Endothelial cell of hepatic sinusoid (primary cell): ENCODE data around the gene NDUFV2.

Experiments used
- in situ Hi-C: cut with HindIII; loops from 2 replicates; pipeline ENCODE4 v1.10.0; 2017; ENCODE audit warnings: low sequenced_read_pairs

NDUFV2 gene

GRCh38 chr18:9102508-9103375 lies at the start of gene NDUFV2:
TSS of gene NDUFV2 (plus strand) at chr18:9102699. CDS start at chr18:9102744, 45 bp downstream.
- in situ Hi-C loops: no loop called here

GRCh38 chr18:9053814-9054213 lies 48.7 kb upstream of the NDUFV2 start:
- in situ Hi-C loops: no loop called here

- in situ Hi-C loops: no loop called here
These were observed 47.3 kb upstream of the NDUFV2 start for GRCh38 chr18:9055185-9055584.

GRCh38 chr18:9055626-9056025 lies 46.9 kb upstream of the NDUFV2 start:
- in situ Hi-C loops: no loop called here

GRCh38 chr18:9057646-9058045 lies 44.9 kb upstream of the NDUFV2 start:
- in situ Hi-C loops: no loop called here

- in situ Hi-C loops: no loop called here
These were observed 44.1 kb upstream of the NDUFV2 start for GRCh38 chr18:9058406-9058805.

- in situ Hi-C loops: no loop called here
These were observed 40.1 kb upstream of the NDUFV2 start for GRCh38 chr18:9062418-9062751.

GRCh38 chr18:9065864-9066263 lies 36.6 kb upstream of the NDUFV2 start:
- in situ Hi-C loops: loop anchor here (5.0 kb wide), 1 partner anchor 39 kb away; no protein-coding TSS in a partner anchor

GRCh38 chr18:9066358-9066757 lies 36.1 kb upstream of the NDUFV2 start:
- in situ Hi-C loops: loop anchor here (5.0 kb wide), 1 partner anchor 39 kb away; no protein-coding TSS in a partner anchor

- in situ Hi-C loops: loop anchor here (5.0 kb wide), 1 partner anchor 40 kb away; no protein-coding TSS in a partner anchor
These were observed 35.6 kb upstream of the NDUFV2 start for GRCh38 chr18:9066817-9067306.

- in situ Hi-C loops: loop anchor here (5.0 kb wide), 1 partner anchor 41 kb away; no protein-coding TSS in a partner anchor
These were observed 34.7 kb upstream of the NDUFV2 start for GRCh38 chr18:9067823-9068222.

- in situ Hi-C loops: loop anchor here (5.0 kb wide), 1 partner anchor 41 kb away; no protein-coding TSS in a partner anchor
These were observed 34.2 kb upstream of the NDUFV2 start for GRCh38 chr18:9068346-9068745.

GRCh38 chr18:9069601-9070000 lies 32.9 kb upstream of the NDUFV2 start:
- in situ Hi-C loops: loop anchor here (5.0 kb wide), 1 partner anchor 42 kb away; no protein-coding TSS in a partner anchor

GRCh38 chr18:9070212-9070611 lies 32.3 kb upstream of the NDUFV2 start:
- in situ Hi-C loops: no loop called here

- in situ Hi-C loops: loop anchor here (5.0 kb wide), 2 partner anchors 68 to 107 kb away; no protein-coding TSS in a partner anchor
These were observed 22.5 kb upstream of the NDUFV2 start for GRCh38 chr18:9079818-9080528.

- in situ Hi-C loops: loop anchor here (5.0 kb wide), 2 partner anchors 70 to 105 kb away; no protein-coding TSS in a partner anchor
These were observed 20.6 kb upstream of the NDUFV2 start for GRCh38 chr18:9081940-9082339.

- in situ Hi-C loops: loop anchor here (5.0 kb wide), 2 partner anchors 71 to 104 kb away; no protein-coding TSS in a partner anchor
These were observed 19.6 kb upstream of the NDUFV2 start for GRCh38 chr18:9082711-9083510.

- in situ Hi-C loops: no loop called here
These were observed 16.5 kb upstream of the NDUFV2 start for GRCh38 chr18:9086015-9086414.

- in situ Hi-C loops: no loop called here
These were observed 15.9 kb upstream of the NDUFV2 start for GRCh38 chr18:9086624-9087023.

GRCh38 chr18:9087144-9087543 lies 15.4 kb upstream of the NDUFV2 start:
- in situ Hi-C loops: no loop called here
